ENCODE data around the gene PEPD.

The PEPD gene

DNA sequence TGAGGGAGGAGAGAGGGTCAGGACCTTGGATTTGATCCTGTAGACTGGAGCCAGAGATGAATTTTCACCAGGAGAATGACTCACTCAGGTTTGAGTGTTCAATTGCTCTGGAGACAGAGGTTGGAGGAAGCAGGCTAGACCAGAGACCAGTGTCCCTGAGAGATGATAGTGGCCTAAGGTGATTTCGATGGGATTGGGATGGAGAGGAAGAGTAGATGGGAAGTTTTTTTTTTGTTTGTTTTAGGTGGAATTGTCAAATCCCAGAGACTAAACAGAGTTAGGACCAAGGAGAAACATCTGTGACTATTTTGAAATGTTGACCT is 145.8 kb downstream of the PEPD start:
- no peaks in the 10 kb centered on the region for H3K27me3 ChIP-seq (ENCODE audit: insufficient read depth, poor library complexity, severe bottlenecking)
- peak overlapping the region; percentile 79; the same call in 1 of the 2 replicates for H3K4me3 ChIP-seq (replicated peaks; ENCODE audit: insufficient read depth, low read length)
- TF ChIP-seq GABPA (IDR thresholded peaks at IDR 0.05; ENCODE audit: low read depth), result no peak
- no peak for TF ChIP-seq POLR2AphosphoS5 (IDR thresholded peaks at IDR 0.05; ENCODE audit: low read depth)
- TF ChIP-seq, protein P1, sequence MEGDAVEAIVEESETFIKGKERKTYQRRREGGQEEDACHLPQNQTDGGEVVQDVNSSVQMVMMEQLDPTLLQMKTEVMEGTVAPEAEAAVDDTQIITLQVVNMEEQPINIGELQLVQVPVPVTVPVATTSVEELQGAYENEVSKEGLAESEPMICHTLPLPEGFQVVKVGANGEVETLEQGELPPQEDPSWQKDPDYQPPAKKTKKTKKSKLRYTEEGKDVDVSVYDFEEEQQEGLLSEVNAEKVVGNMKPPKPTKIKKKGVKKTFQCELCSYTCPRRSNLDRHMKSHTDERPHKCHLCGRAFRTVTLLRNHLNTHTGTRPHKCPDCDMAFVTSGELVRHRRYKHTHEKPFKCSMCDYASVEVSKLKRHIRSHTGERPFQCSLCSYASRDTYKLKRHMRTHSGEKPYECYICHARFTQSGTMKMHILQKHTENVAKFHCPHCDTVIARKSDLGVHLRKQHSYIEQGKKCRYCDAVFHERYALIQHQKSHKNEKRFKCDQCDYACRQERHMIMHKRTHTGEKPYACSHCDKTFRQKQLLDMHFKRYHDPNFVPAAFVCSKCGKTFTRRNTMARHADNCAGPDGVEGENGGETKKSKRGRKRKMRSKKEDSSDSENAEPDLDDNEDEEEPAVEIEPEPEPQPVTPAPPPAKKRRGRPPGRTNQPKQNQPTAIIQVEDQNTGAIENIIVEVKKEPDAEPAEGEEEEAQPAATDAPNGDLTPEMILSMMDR (IDR thresholded peaks at IDR 0.05; ENCODE audit: insufficient read depth, low read length), result no peak
- TF ChIP-seq SPI1 (IDR thresholded peaks at IDR 0.05; ENCODE audit: borderline replicate concordance, low read depth), result no peak
- TF ChIP-seq, protein P2, sequence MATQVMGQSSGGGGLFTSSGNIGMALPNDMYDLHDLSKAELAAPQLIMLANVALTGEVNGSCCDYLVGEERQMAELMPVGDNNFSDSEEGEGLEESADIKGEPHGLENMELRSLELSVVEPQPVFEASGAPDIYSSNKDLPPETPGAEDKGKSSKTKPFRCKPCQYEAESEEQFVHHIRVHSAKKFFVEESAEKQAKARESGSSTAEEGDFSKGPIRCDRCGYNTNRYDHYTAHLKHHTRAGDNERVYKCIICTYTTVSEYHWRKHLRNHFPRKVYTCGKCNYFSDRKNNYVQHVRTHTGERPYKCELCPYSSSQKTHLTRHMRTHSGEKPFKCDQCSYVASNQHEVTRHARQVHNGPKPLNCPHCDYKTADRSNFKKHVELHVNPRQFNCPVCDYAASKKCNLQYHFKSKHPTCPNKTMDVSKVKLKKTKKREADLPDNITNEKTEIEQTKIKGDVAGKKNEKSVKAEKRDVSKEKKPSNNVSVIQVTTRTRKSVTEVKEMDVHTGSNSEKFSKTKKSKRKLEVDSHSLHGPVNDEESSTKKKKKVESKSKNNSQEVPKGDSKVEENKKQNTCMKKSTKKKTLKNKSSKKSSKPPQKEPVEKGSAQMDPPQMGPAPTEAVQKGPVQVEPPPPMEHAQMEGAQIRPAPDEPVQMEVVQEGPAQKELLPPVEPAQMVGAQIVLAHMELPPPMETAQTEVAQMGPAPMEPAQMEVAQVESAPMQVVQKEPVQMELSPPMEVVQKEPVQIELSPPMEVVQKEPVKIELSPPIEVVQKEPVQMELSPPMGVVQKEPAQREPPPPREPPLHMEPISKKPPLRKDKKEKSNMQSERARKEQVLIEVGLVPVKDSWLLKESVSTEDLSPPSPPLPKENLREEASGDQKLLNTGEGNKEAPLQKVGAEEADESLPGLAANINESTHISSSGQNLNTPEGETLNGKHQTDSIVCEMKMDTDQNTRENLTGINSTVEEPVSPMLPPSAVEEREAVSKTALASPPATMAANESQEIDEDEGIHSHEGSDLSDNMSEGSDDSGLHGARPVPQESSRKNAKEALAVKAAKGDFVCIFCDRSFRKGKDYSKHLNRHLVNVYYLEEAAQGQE (IDR thresholded peaks at IDR 0.05; ENCODE audit: insufficient replicate concordance, low read depth), result no peak
- no peak overlapping the region for H3K27ac ChIP-seq (replicated peaks)
- DNase-seq (ENCODE audit: low read depth in 1 of 2, low spot score in 1 of 2), result no peak

DNA sequence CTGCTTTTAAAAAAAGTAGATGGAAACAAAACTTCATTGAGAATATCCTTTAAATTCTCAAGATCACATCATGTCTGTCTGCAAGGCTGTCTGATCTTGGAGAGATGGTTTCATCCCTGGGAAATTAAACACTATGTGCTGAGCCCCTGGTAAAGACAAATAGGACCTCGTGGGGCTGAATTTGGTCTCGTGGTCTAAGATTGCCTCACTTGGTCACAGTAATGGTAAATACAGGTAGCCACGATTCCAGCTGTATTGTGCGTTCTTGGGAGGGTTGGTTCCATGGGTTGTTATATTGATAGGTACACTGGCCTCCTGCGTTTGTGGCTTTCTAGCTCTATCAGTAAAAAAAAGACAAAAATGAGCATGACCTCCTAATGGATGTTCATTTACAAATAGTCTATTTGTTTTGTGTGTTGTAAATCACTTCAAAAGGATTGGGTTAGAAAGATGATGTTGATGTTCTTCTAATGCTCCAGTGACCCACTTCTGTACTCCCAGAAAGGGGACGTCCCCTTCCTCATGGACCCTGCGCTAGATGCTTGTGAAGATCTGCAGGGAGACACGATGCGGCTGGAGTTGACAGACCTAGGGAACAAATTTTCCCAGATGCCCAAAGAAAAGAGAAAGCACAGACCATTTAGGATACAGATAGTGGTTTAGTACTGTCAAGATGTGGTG is 146.3 kb downstream of the PEPD start:
- Histone ChIP-seq H3K27ac (replicated peaks) (no peak overlapping the region), H3K27me3 (ENCODE audit: insufficient read depth, poor library complexity, severe bottlenecking) (no peaks in the 10 kb centered on the region), H3K4me3 (replicated peaks; ENCODE audit: insufficient read depth, low read length) (peak overlapping the region; percentile 79)
- no peak for DNase-seq (ENCODE audit: low read depth in 1 of 2, low spot score in 1 of 2)
- TF ChIP-seq GABPA (IDR thresholded peaks at IDR 0.05; ENCODE audit: low read depth) (no peak), SPI1 (IDR thresholded peaks at IDR 0.05; ENCODE audit: borderline replicate concordance, low read depth) (no peak), POLR2AphosphoS5 (IDR thresholded peaks at IDR 0.05; ENCODE audit: low read depth) (no peak)
- TF ChIP-seq, protein P2 (IDR thresholded peaks at IDR 0.05; ENCODE audit: insufficient replicate concordance, low read depth), result no peak
- TF ChIP-seq, protein P1 (IDR thresholded peaks at IDR 0.05; ENCODE audit: insufficient read depth, low read length), result no peak

DNA sequence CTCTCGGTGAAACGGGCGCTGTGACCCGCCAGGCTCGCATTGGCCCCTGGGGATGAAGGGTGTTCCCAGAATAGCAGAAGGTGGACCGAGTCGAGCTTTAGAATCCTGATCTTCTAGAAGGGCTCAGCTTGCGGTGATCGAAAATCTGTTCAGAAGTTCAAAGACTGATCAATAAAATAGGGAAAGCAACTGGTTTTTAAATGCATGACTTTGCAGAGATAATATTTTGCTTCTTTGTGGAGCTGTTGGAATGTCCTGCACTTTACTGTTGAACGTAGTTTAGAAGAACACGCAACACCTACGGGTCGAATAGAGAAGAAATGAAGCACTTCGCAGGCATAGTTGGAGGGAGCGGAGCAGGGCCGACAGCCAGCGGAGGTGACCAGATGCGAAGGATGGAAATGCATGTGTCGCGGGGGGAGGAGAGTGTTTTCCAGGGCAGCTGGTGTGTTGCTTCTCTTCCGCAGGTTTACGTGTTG is 147.3 kb downstream of the PEPD start:
- no peaks in the 10 kb centered on the region for H3K27me3 ChIP-seq (ENCODE audit: insufficient read depth, poor library complexity, severe bottlenecking)
- peak in 1 of 2 experiments; percentile 51 for DNase-seq (ENCODE audit: low read depth in 1 of 2, low spot score in 1 of 2)
- no peak for TF ChIP-seq GABPA (IDR thresholded peaks at IDR 0.05; ENCODE audit: low read depth)
- TF ChIP-seq, protein P2 (IDR thresholded peaks at IDR 0.05; ENCODE audit: insufficient replicate concordance, low read depth), result no peak
- TF ChIP-seq SPI1 (IDR thresholded peaks at IDR 0.05; ENCODE audit: borderline replicate concordance, low read depth), result no peak
- TF ChIP-seq POLR2AphosphoS5 (IDR thresholded peaks at IDR 0.05; ENCODE audit: low read depth), result no peak; the same call in 1 of the 2 replicates
- TF ChIP-seq, protein P1 (IDR thresholded peaks at IDR 0.05; ENCODE audit: insufficient read depth, low read length), result no peak
- H3K27ac ChIP-seq (replicated peaks), result peak overlapping the region; percentile 77
- peak overlapping the region; percentile 79 for H3K4me3 ChIP-seq (replicated peaks; ENCODE audit: insufficient read depth, low read length)

Measured in HL-60 (cell line).